WTC11 (cell line): ENCODE results near the gene GHR. TPM values are rescaled to one million over a fixed set of nuclear protein-coding genes. Genes with fewer than 3 reads are reported as not detected.

Experiments used
- ATAC-seq: fragments of 200-7000 bp; cut with Tn5 transposase; 2 replicates; pipeline ENCODE4 v1.10.0; 2021; ENCODE audit warnings: mild to moderate bottlenecking, moderate library complexity
- CTCF ChIA-PET: fragments of 300-600 bp; sonication (Branson Sonifier 250); formaldehyde crosslinking; loops from one replicate; lab custom pipeline; 2021; ENCODE audit warnings: antibody characterized with exemption; lab: Charles Lee
- POLR2A ChIA-PET: fragments of 350-600 bp; sonication (Branson Sonifier 250); formaldehyde crosslinking; loops from one replicate; lab custom pipeline; 2021; ENCODE audit warnings: antibody characterized with exemption; lab: Charles Lee
- DNase-seq: peaks from one replicate; pipeline ENCODE4 v3.0.0; 2021; ENCODE audit warnings: low spot score
- H3K27ac Mint-ChIP-seq: 2 replicates; pipeline ENCODE4 v1.8.0; 2021; ENCODE audit warnings: mixed read lengths
- H3K27me3 Mint-ChIP-seq: 2 replicates; pipeline ENCODE4 v1.8.0; 2021; ENCODE audit warnings: low read depth, mild to moderate bottlenecking, moderate library complexity, mixed read lengths
- H3K36me3 Mint-ChIP-seq: 2 replicates; pipeline ENCODE4 v1.8.0; 2021; ENCODE audit warnings: mixed read lengths
- H3K4me1 Mint-ChIP-seq: 2 replicates; pipeline ENCODE4 v1.8.0; 2022; ENCODE audit warnings: mixed read lengths
- H3K4me3 Mint-ChIP-seq: 2 replicates; pipeline ENCODE4 v1.8.0; 2021; ENCODE audit warnings: mild to moderate bottlenecking, moderate library complexity, mixed read lengths
- H3K9me3 Mint-ChIP-seq: 2 replicates; pipeline ENCODE4 v1.8.0; 2021; ENCODE audit warnings: mixed read lengths
- AFF4 ChIP-seq: sonication (generic); formaldehyde crosslinking; IDR thresholded peaks from 2 replicates; pipeline ENCODE4 v1.8.1; 2023; ENCODE audit warnings: mild to moderate bottlenecking, missing genetic modification reagents, borderline replicate concordance
- ATF2 ChIP-seq: sonication (generic); formaldehyde crosslinking; IDR thresholded peaks from 2 replicates; pipeline ENCODE4 v1.8.1; 2022; ENCODE audit warnings: low read depth, missing genetic modification reagents, borderline replicate concordance
- ATF3 ChIP-seq: sonication (generic); formaldehyde crosslinking; conservative IDR thresholded peaks from 2 replicates; pipeline ENCODE4 v1.8.1; 2022; ENCODE audit warnings: mild to moderate bottlenecking, missing genetic modification reagents
- CREM ChIP-seq: sonication (generic); formaldehyde crosslinking; IDR thresholded peaks from 2 replicates; pipeline ENCODE4 v1.8.1; 2022; ENCODE audit warnings: mild to moderate bottlenecking, missing genetic modification reagents, moderate library complexity
- ERG ChIP-seq: fragments of 250-450 bp; sonication (Bioruptor Pico); IDR thresholded peaks from 2 replicates; pipeline ENCODE4 v1.8.0; 2021; ENCODE audit warnings: mild to moderate bottlenecking
- ESRRA ChIP-seq: sonication (generic); formaldehyde crosslinking; IDR thresholded peaks from 2 replicates; pipeline ENCODE4 v1.8.1; 2022; ENCODE audit warnings: mild to moderate bottlenecking, missing genetic modification reagents, borderline replicate concordance
- FOXK1 ChIP-seq: sonication (generic); formaldehyde crosslinking; IDR thresholded peaks from 2 replicates; pipeline ENCODE4 v1.8.0; 2022; ENCODE audit warnings: mild to moderate bottlenecking, moderate library complexity, missing genetic modification reagents
- IRF2 ChIP-seq: sonication (generic); formaldehyde crosslinking; IDR thresholded peaks from 2 replicates; pipeline ENCODE4 v1.8.0; 2022; ENCODE audit warnings: low read depth, missing genetic modification reagents, borderline replicate concordance
- JAZF1 ChIP-seq: fragments of 250-450 bp; sonication (Bioruptor Pico); IDR thresholded peaks from 2 replicates; pipeline ENCODE4 v1.9.0; 2021; ENCODE audit warnings: moderate library complexity, mild to moderate bottlenecking, inconsistent platforms
- MYBL2 ChIP-seq: sonication (generic); formaldehyde crosslinking; IDR thresholded peaks from 2 replicates; pipeline ENCODE4 v1.8.1; 2023; ENCODE audit warnings: mild to moderate bottlenecking, moderate library complexity, missing genetic modification reagents
- NFYB ChIP-seq: sonication (generic); formaldehyde crosslinking; conservative IDR thresholded peaks from 2 replicates; pipeline ENCODE4 v1.8.0; 2022; ENCODE audit warnings: low read depth, missing genetic modification reagents
- PREB ChIP-seq: sonication (generic); formaldehyde crosslinking; IDR thresholded peaks from 2 replicates; pipeline ENCODE4 v1.8.1; 2022; ENCODE audit warnings: mild to moderate bottlenecking, missing genetic modification reagents, moderate library complexity, borderline replicate concordance
- TCF7 ChIP-seq: sonication (generic); formaldehyde crosslinking; IDR thresholded peaks from 2 replicates; pipeline ENCODE4 v1.8.0; 2022; ENCODE audit warnings: mild to moderate bottlenecking, low read depth, missing genetic modification reagents, moderate library complexity
- ZNF219 ChIP-seq: sonication (generic); formaldehyde crosslinking; IDR thresholded peaks from 2 replicates; pipeline ENCODE4 v1.8.0; 2023; ENCODE audit warnings: missing genetic modification reagents, mild to moderate bottlenecking, borderline replicate concordance
- ZNF232 ChIP-seq: sonication (generic); formaldehyde crosslinking; IDR thresholded peaks from 2 replicates; pipeline ENCODE4 v1.8.0; 2022; ENCODE audit warnings: mild to moderate bottlenecking, missing genetic modification reagents
- ZNF263 ChIP-seq: sonication (generic); formaldehyde crosslinking; IDR thresholded peaks from 2 replicates; pipeline ENCODE4 v1.8.1; 2022; ENCODE audit warnings: low read depth, mild to moderate bottlenecking, moderate library complexity, missing genetic modification reagents
- ZNF425 ChIP-seq: fragments of 250-450 bp; sonication (Bioruptor Pico); conservative IDR thresholded peaks from 2 replicates; pipeline ENCODE4 v1.9.0; 2021; ENCODE audit warnings: mild to moderate bottlenecking
- ZNF512 ChIP-seq: sonication (generic); formaldehyde crosslinking; IDR thresholded peaks from 2 replicates; pipeline ENCODE4 v1.8.1; 2022; ENCODE audit warnings: missing genetic modification reagents, borderline replicate concordance
- ZNF671 ChIP-seq: fragments of 250-450 bp; sonication (Bioruptor Pico); IDR thresholded peaks from 2 replicates; pipeline ENCODE4 v1.8.0; 2021; ENCODE audit warnings: mild to moderate bottlenecking
- total RNA-seq: library from RNA; stranded (reverse); gene quantifications from 3 replicates; pipeline ENCODE4 v1.2.3, GENCODE V29; 2021

The GHR gene
- total RNA-seq, 1 experiment from 2014 or later, result 0.57 TPM

- H3K27ac Mint-ChIP-seq, result no peak overlapping the region
- CTCF ChIA-PET, result no interaction called here
Measured at GRCh38 chr5:42454216-42454995, 31.2 kb downstream of the GHR start.

GRCh38 chr5:42461033-42461432 lies 37.8 kb downstream of the GHR start:
- Mint-ChIP-seq H3K27ac (no peak overlapping the region), H3K36me3 (no peaks in the 10 kb centered on the region), H3K4me3 (no peak overlapping the region), H3K27me3 (no peaks in the 10 kb centered on the region), H3K9me3 (peaks cover 5% of the 10 kb centered on the region), H3K4me1 (peaks cover 6% of the 10 kb centered on the region; the same call in 1 of the 2 replicates)
- POLR2A ChIA-PET, result interaction anchor here (0.6 kb wide), 1 partner anchor 10 kb away, joined by 7 read pairs; no protein-coding TSS in a partner anchor
- ATAC-seq, result no peak
- DNase-seq, result no peak
- CTCF ChIA-PET, result no interaction called here
- TF ChIP-seq ZNF512 (CRISPR knock-in tag) (no peak), NFYB (CRISPR knock-in tag) (no peak), ZNF425 (CRISPR knock-in tag) (no peak), ERG (CRISPR knock-in tag) (no peak)

More at GRCh38 chr5:42454216-42454995, 31.2 kb downstream of the GHR start:
- H3K4me3 Mint-ChIP-seq, result no peak overlapping the region
- no peaks in the 10 kb centered on the region for H3K27me3 Mint-ChIP-seq
- DNase-seq (no peak), ATAC-seq (no peak)
- peaks cover 24% of the 10 kb centered on the region for H3K9me3 Mint-ChIP-seq
- POLR2A ChIA-PET, result no interaction called here
- TF ChIP-seq JAZF1 (no peak), PREB (CRISPR knock-in tag) (no peak), ESRRA (CRISPR knock-in tag) (no peak), AFF4 (CRISPR knock-in tag) (no peak), IRF2 (no peak), ATF2 (no peak), FOXK1 (CRISPR knock-in tag) (no peak), TCF7 (CRISPR knock-in tag) (no peak), MYBL2 (no peak), ZNF219 (no peak), ZNF671 (CRISPR knock-in tag) (no peak), CREM (CRISPR knock-in tag) (no peak), ZNF263 (CRISPR knock-in tag) (no peak), ATF3 (CRISPR knock-in tag) (no peak), ZNF232 (CRISPR knock-in tag) (no peak)
- H3K4me1 Mint-ChIP-seq, result peaks cover 6% of the 10 kb centered on the region; the same call in 1 of the 2 replicates
- H3K36me3 Mint-ChIP-seq, result peaks cover 6% of the 10 kb centered on the region; the same call in 1 of the 2 replicates
